GM18907 (cell line): ENCODE results near the gene GABBR2.
"Not testable (repeated sequence)": the region's sequence is repeated elsewhere in the genome, so short reads cannot be mapped to it uniquely, and the experiment has no call there.

Experiments used
- ATAC-seq: cut with Tn5 transposase; IDR thresholded peaks from one replicate; pipeline ENCODE4 v1.9.1; 2021; ENCODE audit warnings: mild to moderate bottlenecking, moderate library complexity; ENCODE audit not compliant: unreplicated experiment

Gene GABBR2

GRCh38 chr9:98688710-98689495 lies 19.8 kb downstream of the GABBR2 start:
- ATAC-seq, result no peak

DNA sequence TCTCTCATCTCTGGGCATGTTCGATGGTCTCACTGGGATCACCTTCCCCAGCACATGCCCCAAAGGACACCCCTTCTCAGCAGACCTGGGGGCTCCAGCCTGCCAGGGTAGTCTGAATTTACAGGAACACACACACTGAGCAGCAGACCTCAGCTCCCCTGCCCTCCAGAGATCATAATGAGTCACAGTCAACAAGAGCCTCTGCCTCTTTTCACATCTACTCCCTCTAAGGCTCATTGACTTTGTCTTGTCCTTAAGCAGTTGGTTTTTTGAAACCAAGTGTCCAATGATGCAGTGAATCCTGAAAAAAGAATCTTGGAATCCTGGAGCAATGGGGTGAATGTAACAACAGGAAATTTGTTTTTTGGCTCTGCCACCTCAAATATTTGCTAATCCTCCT lies 20.8 kb downstream of the GABBR2 start:
- ATAC-seq, result no peak

GRCh38 chr9:98686961-98687855 lies 21.5 kb downstream of the GABBR2 start:
- ATAC-seq, result no peak

GRCh38 chr9:98684816-98685215 lies 23.9 kb downstream of the GABBR2 start:
- not testable (repeated sequence) for ATAC-seq

DNA sequence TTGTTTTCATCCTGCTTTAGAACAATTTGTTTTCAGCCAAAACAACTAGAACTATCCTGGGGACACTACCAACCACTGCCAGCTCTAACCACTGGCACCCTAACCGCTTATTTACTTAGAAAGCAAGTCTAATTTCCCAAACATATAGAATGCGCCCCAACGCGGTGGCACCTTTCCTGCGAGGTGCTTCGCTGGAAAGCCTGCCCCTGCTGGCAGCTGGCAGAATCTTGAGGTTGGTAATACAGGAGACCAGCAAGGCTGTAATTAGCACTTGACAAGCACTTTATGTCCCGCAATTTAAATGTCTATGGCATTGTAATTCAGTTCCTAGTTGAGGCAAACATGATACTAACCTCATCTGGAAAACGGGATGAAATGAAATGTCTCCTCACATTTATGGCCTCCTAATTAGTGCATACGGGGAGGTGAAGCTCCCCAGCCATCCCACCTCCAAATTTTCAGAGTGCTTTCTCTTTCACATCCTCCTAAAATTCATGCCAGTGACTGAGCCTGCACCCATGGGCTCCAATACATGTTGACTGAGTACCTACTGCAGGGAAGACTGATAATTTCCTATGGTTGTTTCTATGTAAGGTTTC lies 30.4 kb downstream of the GABBR2 start:
- no peak for ATAC-seq

DNA sequence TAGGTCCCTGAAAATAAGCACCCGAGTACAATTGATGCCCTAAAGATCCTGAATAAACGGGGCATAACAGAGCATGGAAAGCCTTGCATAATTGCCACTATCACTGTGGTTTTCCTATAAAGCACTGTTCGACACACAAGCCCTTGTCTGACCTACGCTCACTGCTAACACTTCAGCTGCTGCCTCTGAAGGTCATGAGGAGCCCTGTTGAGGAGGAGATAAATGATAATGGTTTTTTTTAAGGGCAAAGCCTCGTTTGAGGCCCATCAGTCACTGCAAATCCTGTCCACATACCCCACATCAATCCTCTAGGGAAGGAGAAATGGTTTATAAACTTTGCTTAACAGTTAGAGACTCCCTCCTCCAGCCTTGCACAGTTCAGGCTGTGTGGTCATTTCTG lies 35.1 kb downstream of the GABBR2 start:
- ATAC-seq, result no peak

DNA sequence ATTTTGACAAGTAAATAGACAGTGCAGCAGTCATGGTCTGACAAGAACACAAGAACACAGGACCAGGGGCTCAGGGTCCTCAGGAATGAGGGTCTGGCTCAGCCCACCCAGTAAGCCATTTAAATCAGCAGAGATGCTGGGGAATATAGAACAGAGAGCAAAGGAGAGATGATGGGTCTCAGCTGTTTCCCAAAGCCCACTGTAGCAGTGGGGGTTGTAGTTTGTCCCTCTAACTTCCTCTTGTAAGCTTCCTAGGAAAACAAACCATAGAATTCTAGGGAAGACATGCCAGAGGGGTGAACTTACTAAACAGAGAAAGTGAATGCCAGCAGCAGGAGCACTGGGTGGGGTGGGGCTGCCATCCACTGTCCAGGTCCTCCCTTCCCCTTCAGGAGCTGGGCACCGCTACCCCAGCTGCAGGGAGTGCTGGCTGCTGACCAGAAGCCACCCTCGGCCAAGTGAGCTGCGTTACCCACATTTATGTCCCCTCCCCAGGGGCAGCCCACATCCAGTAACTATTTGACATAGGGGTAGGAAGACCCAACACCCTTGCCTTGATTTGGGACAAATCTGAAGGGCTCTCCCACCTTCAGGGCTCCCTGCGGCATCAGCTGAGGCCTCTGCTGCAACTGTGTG lies 41.6 kb downstream of the GABBR2 start:
- ATAC-seq, result no peak

DNA sequence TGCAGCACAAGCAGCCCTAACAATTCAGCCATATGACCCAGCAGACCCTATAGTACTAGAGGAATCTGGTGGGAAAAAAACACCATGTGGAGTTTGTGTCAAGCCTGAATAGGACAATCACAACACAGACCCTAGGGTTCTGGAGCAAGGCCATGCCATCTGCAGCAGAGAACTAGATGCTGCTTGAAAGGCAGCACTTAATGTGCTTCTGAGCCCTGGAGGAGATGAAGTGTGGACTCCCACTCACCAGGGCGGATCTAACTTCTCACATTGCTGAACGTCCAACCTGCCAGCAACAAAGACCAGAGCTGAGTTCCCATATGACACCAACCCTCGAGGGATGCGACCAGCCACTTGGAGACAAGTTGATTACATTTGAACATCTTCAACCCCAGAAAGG lies 43.2 kb downstream of the GABBR2 start:
- ATAC-seq, result no peak

DNA sequence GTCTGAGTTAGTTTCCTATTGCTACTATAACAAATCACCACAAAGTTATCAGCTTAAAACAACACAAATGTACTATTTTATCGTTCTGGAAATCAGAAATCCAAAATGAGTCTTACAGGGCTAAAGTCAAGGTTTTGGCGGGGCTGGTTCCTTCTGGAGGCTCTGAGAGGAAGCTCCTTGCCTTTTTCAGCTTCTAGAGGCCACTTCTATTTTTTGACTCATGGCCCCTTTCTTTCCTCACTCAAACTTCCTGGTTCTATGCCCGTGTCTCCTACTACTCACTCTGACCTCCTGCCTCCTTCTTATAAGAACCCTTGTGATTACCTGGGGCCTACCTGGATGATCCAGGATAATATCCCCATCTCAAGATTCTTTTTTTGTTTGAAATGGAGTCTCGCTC lies 48.2 kb downstream of the GABBR2 start:
- no peak for ATAC-seq

GRCh38 chr9:98658951-98659351 lies 49.8 kb downstream of the GABBR2 start:
- ATAC-seq, result no peak

GRCh38 chr9:98657897-98658296 lies 50.8 kb downstream of the GABBR2 start:
- no peak for ATAC-seq

DNA sequence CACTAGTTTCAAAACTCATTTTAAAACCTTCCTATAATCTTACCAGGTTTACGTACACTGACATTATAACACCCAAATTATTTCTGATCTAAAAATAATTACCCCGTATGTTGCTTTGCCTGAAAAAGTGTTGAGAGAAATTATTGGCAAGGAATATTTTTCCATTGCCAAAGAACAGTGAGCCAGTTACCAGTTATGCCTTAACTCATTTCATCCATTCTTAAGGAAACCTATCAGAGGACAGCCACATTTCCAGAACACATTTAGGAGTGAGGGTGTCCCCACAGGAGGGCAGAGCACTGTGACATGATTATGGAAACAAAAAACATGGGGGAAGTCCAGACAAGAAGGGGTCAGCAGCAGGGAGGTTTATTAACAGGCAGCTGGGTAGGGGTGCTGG lies 52.2 kb downstream of the GABBR2 start:
- ATAC-seq, result no peak

DNA sequence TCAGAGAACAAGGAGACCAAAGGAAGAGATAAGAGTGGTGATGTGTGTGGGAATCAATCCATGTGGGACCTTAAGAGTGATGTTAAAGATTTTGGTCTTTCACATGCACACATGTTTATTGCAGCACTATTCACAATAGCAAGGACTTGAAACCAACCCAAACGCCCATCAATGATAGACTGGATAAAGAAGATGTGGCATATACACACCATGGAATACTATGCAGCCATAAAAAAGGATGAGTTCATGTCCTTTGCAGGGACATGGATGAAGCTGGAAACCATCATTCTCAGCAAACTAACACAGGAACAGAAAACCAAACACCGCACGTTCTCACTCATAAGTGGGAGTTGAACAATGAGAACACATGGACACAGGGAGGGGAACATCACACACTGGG lies 53.3 kb downstream of the GABBR2 start:
- not testable (repeated sequence) for ATAC-seq

DNA sequence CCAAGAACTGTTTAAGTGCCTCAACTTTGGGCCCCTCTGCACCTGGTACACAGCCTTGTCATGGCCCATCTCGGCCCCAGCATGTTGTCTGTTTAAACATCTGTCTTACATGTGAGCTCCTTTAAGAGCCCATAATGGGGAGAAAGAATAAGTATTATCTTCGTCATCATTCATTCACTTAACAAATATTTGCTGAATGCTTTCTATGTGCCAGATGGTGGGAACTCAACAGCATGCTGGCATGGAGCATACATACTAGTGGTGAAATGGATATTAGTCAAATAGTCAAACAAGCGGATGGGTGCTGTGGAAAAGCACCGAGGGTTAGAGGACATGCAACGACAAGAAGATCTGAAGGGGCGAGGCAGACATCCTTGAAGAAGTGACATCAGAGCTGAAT lies 54.5 kb downstream of the GABBR2 start:
- no peak for ATAC-seq

DNA sequence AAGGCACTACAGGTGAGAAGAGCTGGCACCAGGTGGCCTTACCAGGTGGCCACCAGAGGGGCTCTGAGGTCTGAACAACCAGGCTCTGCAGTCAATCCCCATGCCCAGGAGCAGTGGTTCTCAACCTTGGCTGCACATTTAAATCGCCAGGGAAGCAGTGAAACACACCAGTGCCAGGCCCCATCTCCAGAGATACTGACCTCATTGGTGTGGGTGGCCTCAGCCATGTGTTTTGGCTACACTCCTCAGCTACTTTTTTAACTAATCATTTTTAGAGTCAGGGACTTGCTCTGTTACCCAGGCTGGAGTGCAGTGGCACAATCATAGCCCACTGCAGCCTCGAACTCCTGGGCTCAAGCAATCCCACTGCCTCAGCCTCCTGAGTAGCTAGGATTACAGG lies 56.0 kb downstream of the GABBR2 start:
- ATAC-seq, result no peak

GRCh38 chr9:98652302-98652701 lies 56.4 kb downstream of the GABBR2 start:
- ATAC-seq, result no peak

DNA sequence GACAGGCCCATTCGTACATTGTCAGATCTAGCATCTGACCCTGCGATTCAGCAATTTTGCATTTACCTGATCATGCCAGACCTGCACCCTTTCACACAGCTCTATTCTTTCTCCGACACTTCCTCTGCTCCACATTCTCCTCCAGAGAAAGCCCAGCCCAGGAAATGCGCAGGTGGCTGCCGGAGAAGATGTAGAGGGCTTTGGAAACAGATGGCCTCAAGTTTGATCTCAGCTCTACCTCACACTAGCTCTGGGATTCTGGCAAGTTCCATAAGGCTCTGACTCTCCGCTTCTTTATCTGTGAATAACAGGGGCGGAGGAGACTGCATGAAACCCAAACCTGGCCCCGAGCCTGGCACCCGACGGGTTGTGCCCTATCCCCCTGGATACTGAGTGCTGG lies 61.5 kb downstream of the GABBR2 start:
- ATAC-seq, result no peak

DNA sequence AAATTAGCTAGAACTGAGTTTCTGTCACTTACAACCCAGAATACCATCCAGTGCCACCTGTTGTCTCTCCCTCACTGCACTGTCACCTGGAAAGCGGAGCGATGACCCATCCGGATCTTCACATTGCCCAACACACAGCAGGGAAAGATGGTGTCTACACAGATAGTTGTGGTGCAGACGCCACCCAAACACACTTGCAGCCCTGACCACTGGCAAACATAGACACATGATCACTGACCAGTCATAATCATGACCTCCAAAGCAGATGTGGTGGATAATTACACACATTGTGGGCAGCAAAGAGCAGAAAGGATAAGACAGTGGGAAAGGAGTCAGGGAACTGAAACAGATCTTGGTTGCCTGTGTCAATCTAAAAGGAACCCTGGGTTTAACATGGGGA lies 64.7 kb downstream of the GABBR2 start:
- no peak for ATAC-seq

DNA sequence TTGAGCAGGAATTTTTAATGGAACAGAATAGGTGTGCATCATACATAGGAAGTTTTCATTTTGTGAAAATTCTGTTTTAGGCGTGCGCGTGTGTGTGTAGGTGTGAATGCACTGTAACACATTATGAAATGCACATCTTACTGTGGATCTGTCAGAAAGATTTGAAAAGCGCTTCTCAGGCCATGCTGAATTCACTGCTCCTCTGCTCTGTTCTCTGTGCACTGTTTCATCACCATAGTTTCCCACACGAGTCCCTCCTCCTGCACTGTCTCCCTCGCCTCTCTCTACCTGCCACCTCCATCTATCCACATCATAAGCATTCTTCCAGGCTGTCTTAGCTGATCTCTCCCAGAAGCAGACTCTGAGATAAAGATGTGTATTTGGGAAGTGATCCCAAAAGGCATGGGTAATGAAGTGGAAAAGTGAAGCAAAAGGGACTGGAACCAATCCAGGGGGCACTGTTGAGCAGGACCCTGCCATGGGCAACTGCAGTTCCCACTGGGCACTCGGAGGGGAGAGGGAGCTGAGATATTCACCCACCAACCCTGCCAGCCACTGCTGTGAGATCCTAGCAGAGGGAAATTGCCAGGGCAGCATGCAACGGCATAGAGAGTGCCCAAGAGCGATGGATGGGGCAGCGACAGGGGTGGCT lies 65.9 kb downstream of the GABBR2 start:
- no peak for ATAC-seq

- no peak for ATAC-seq
Observed at GRCh38 chr9:98641695-98642094, 67.0 kb downstream of the GABBR2 start.

DNA sequence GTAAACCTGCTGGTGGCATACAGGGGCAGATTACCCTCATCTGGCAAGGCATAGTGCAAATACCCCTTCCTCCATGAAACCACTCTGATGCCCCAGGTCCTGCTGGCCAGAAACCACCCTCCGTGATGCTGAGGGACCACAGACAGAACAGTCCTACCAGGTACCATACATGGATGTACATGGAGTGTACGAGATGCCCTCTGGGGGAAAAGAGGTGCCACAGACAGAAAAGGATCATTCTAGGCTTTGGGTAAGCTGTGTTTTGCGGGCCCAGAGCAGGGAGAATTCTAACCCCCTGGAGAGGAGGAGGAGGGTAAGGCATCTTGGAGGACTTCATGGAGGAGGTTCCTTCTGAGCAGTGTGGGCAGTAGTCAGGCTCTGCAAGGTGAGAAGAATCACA lies 68.3 kb downstream of the GABBR2 start:
- no peak for ATAC-seq
